T47D (cell line): Measurements from ENCODE around the gene C1R.
"Not testable (repeated sequence)": the region's sequence is repeated elsewhere in the genome, so short reads cannot be mapped to it uniquely, and the experiment has no call there.

Source experiments
- DNase-seq, 2 experiments: peaks; one replicate each; pipeline versions ENCODE4 v3.0.0 to v3.0.0-alpha.2; 2011 to 2012; ENCODE audit warnings: low read depth in 1 of 2, low spot score in 1 of 2
- JUND ChIP-seq: IDR thresholded peaks from 2 replicates; pipeline ENCODE4 v1.6.1; 2012; ENCODE audit warnings: low read depth
- in situ Hi-C: cut with HindIII; loops from 2 replicates; pipeline ENCODE4 v1.10.0; 2016; ENCODE audit warnings: low sequenced_read_pairs, low pct_unique_long_range_greater_than_20kb

C1R gene

DNA sequence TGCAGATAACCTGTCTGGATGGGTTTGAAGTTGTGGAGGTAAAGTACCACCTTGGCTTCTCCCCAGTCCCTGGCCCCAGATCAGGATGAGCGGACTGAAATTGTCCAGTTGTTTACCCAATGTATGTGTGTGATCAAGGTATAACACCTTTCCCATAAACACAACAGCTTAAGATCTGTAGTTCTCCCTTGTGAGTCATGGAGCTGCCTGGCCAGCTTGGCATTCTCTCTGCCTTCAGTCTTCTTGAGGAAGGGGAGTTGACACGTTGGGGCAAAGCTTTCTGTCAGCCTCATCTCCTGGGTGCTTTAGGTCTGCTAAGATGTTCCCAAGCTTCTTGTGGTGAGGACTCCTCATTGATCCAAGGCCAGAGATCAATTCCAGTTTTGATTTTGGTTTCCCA lies 25.6 kb downstream of the C1R start:
- in situ Hi-C loops = no loop called here
- no peak for DNase-seq
- TF ChIP-seq JUND = no peak

DNA sequence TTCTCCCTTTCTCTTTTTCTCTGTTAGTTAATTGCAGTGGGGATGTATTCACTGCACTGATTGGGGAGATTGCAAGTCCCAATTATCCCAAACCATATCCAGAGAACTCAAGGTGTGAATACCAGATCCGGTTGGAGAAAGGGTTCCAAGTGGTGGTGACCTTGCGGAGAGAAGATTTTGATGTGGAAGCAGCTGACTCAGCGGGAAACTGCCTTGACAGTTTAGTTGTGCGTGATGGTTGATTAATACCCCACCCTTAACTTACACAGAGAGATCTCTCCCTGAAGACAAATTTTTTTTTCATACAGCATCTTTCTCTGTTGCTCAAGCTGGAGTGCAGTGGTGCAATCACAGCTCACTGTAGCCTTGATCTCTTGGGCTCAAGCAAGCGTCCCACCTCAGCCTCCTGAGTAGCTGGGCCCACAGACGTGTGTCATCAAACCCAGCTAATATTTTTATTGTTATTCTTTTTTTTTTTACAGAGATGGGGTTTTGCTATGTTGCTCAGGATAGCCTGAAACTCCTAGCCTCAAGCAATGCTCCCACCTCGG lies 27.1 kb downstream of the C1R start:
- no peak for DNase-seq
- in situ Hi-C loops = no loop called here
- TF ChIP-seq JUND = no peak

DNA sequence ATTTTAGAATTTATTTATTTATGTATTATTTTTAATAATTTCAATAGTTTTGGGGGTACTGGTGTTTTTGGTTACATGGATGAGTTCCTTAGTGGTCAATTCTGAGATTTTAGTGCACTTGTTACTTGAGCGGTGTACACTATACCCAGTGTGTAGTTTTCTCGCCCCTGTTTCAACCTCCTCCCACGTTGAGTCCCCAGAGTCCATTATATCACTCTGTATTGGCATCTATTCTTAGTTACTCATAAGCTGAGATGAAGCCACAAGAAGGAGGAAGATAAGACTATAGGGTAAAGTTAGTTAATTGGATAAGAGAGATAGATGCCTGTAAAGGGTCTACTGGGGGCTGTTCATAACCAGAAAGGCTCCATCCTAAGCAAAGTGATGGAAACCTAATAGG lies 27.7 kb downstream of the C1R start:
- in situ Hi-C loops = no loop called here
- no peak for TF ChIP-seq JUND
- no peak for DNase-seq

GRCh38 chr12:7061596-7061995 lies 30.6 kb downstream of the C1R start:
- no peak for TF ChIP-seq JUND
- DNase-seq = no peak
- in situ Hi-C loops = no loop called here

DNA sequence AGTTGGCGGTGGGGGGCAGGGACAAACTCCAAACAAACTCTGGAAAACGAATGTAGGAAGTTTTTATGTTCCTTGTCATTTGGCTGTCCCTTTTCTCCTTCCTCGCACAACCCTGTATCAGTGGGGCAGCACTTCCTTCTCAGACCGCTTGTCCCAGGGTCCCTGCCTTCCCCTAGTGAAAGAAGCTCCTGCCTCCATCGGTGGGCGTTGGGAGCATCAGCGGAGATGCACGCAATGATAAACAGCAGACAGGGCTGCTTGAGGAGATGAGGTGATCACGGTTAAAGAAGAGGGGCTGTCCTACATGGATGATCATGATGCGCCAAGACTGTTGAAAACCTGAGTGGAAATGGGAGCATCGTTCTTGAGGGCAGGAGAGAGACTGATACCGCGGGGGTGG lies 31.1 kb downstream of the C1R start:
- TF ChIP-seq JUND = no peak
- no peak for DNase-seq
- in situ Hi-C loops = no loop called here

- in situ Hi-C loops = no loop called here
- peak in 1 of 2 experiments; percentile 38 for DNase-seq
- no peak for TF ChIP-seq JUND
These were observed 31.8 kb downstream of the C1R start, which contains the start of gene C1S for GRCh38 chr12:7060353-7060954. TSS of gene C1S (plus strand) at chr12:7060718. CDS start at chr12:7061913, 1,195 bp downstream.

GRCh38 chr12:7059780-7060179 lies 32.5 kb downstream of the C1R start:
- no peak for DNase-seq
- no peak for TF ChIP-seq JUND
- in situ Hi-C loops = no loop called here

GRCh38 chr12:7058850-7059395 lies 33.3 kb downstream of the C1R start:
- in situ Hi-C loops = no loop called here
- DNase-seq = no peak
- TF ChIP-seq JUND = no peak

- in situ Hi-C loops = no loop called here
- TF ChIP-seq JUND = no peak
- no peak for DNase-seq
These were observed 33.9 kb downstream of the C1R start for GRCh38 chr12:7058163-7058845.

DNA sequence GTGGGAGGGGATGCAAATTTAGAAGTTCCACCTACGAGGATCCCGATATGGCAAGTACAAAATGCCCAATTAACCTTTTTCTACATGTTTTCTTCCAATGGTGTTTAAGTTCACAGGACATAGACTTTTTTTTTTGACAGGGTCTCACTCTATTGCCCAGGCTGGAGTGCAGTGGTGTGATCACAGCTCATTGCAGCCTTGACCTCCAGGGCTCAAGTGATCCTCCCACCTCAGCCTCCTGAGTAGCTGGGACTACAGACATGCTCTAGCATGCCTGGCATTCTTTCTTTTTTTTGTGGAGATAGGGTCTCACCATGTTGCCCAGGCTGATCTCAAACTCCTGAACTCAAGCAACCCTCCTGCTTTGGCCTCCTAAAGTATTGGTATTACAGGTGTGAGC lies 36.5 kb downstream of the C1R start:
- in situ Hi-C loops, DNase-seq: not testable (repeated sequence)

GRCh38 chr12:7054925-7055324 lies 37.3 kb downstream of the C1R start:
- in situ Hi-C loops = no loop called here
- no peak for DNase-seq
- no peak for TF ChIP-seq JUND

DNA sequence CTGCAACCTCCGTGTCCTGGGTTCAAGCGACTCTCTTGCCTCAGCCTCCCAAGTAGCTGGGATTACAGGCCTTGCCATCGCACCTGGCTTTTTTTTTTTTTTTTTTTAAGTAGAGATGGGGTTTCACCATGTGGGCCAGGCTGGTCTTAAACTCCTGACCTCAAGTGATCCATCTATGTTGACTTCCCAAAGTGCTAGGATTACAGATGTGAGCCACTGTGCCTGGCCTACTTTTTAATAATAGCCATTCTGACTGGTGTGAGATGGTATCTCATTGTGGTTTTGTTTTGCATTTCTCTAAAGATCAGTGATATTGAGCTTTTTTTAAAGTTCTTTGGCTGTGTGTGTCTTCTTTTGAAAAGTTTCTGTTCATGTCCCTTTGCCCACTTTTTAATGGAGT lies 42.3 kb downstream of the C1R start:
- in situ Hi-C loops, DNase-seq: not testable (repeated sequence)

- in situ Hi-C loops, DNase-seq: not testable (repeated sequence)
These were observed 42.7 kb downstream of the C1R start for GRCh38 chr12:7049445-7049951.
